GM12878 (cell line): Measurements from ENCODE around the gene NT5C1A. TPM values are rescaled to one million over a fixed set of nuclear protein-coding genes. Genes with fewer than 3 reads are reported as not detected.

Source experiments
- ATAC-seq: fragments of 200-7000 bp; cut with Tn5 transposase; 3 replicates; pipeline ENCODE4 v1.9.1; 2020; ENCODE audit warnings: mild to moderate bottlenecking, moderate library complexity
- BruUV-seq: library from RNA; stranded (reverse); fragments of 400-500 nt; replicated peaks from 2 replicates; lab custom pipeline; 2021; lab: Mats Ljungman, UMichigan
- CTCF ChIA-PET: fragments of 300-600 bp; sonication (Branson Sonifier 250); formaldehyde crosslinking; extraction: SDS; loops from one replicate; lab custom pipeline; 2021; ENCODE audit warnings: inconsistent platforms; lab: Yijun Ruan, JAX
- POLR2A ChIA-PET: fragments of 350-600 bp; formaldehyde crosslinking; extraction: SDS; loops from one replicate; lab custom pipeline; 2021; ENCODE audit warnings: inconsistent platforms; lab: Charles Lee
- RAD21 ChIA-PET: fragments of 300-600 bp; sonication (Branson Sonifier 250); formaldehyde crosslinking; loops from one replicate; lab custom pipeline; 2023; ENCODE audit warnings: antibody characterized with exemption; ENCODE audit not compliant: unreplicated experiment; lab: Charles Lee
- SMC1A ChIA-PET: fragments of 300-600 bp; sonication (Branson Sonifier 250); formaldehyde crosslinking; loops from one replicate; lab custom pipeline; 2023; ENCODE audit not compliant: unreplicated experiment, uncharacterized antibody; lab: Charles Lee
- DNase-seq: peaks from one replicate; pipeline ENCODE4 v3.0.0-alpha.2; 2011; ENCODE audit warnings: low read depth, low spot score
- FAIRE-seq: peaks from 3 replicates; lab custom pipeline; 2011; peaks lifted over from hg19 to GRCh38; lab: Jason Lieb, UNC
- H2AFZ ChIP-seq: 2 replicates; pipeline ENCODE4 v1.6.0; 2011; ENCODE audit warnings: low read depth, low read length, control low read depth; ENCODE audit not compliant: control insufficient read depth
- H3K27ac ChIP-seq: 2 replicates; pipeline ENCODE4 v1.5.1; 2011; ENCODE audit warnings: control low read depth; ENCODE audit not compliant: control insufficient read depth, insufficient read depth
- H3K27me3 ChIP-seq, 2 experiments: replicated peaks in 1 of 2; 2 replicates each; pipeline versions ENCODE4 v1.6.0 to v1.6.1; 2011; ENCODE audit warnings: low read length in 1 of 2; ENCODE audit not compliant: control insufficient read depth in 2 of 2, insufficient read depth in 2 of 2
- H3K36me3 ChIP-seq, 2 experiments: 2 replicates each; pipeline ENCODE4 v1.5.1; 2011; ENCODE audit warnings: low read length in 1 of 2; ENCODE audit not compliant: control insufficient read depth in 2 of 2, insufficient read depth in 2 of 2
- H3K4me1 ChIP-seq: 2 replicates; pipeline ENCODE4 v1.6.1; 2011; ENCODE audit warnings: mild to moderate bottlenecking, low read length, moderate library complexity, mixed read lengths; ENCODE audit not compliant: control insufficient read depth, insufficient read depth
- H3K4me2 ChIP-seq: 2 replicates; pipeline ENCODE4 v1.6.0; 2011; ENCODE audit warnings: control low read depth; ENCODE audit not compliant: control insufficient read depth, insufficient read depth
- H3K4me3 ChIP-seq: fragments of 200-600 bp; sonication (generic); 2 replicates; pipeline ENCODE4 v1.5.1; 2016
- H3K79me2 ChIP-seq: 2 replicates; pipeline ENCODE4 v1.6.0; 2011; ENCODE audit warnings: low read length; ENCODE audit not compliant: control insufficient read depth, insufficient read depth
- H3K9ac ChIP-seq: 2 replicates; pipeline ENCODE4 v1.8.0; 2011; ENCODE audit warnings: low read length, control low read depth, mixed read lengths; ENCODE audit not compliant: control insufficient read depth, insufficient read depth
- H3K9me3 ChIP-seq: replicated peaks from 3 replicates; pipeline ENCODE4 v1.5.1; 2011; ENCODE audit warnings: mild to moderate bottlenecking, low read length; ENCODE audit not compliant: control insufficient read depth, insufficient read depth
- H4K20me1 ChIP-seq: 2 replicates; pipeline ENCODE4 v1.6.0; 2011; ENCODE audit not compliant: control insufficient read depth, insufficient read depth
- BCLAF1 ChIP-seq: fragments of 450-650 bp; IDR thresholded peaks from 2 replicates; pipeline ENCODE4 v1.6.1; 2017; ENCODE audit warnings: antibody characterized with exemption, mild to moderate bottlenecking, moderate library complexity
- DPF2 ChIP-seq: fragments of 450-650 bp; IDR thresholded peaks from 2 replicates; pipeline ENCODE4 v1.6.1; 2017; ENCODE audit warnings: mild to moderate bottlenecking
- HCFC1 ChIP-seq: fragments of 150-350 bp; IDR thresholded peaks from 2 replicates; pipeline ENCODE4 v1.6.1; 2014; ENCODE audit warnings: low read length
- NR2C1 ChIP-seq: fragments of 450-650 bp; IDR thresholded peaks from 2 replicates; pipeline ENCODE4 v1.6.1; 2017; ENCODE audit warnings: antibody characterized with exemption, mild to moderate bottlenecking, moderate library complexity
- POLR2AphosphoS5 ChIP-seq: IDR thresholded peaks from 2 replicates; pipeline ENCODE4 v1.6.1; 2011; ENCODE audit warnings: mild to moderate bottlenecking, low read length, inconsistent platforms
- TBL1XR1 ChIP-seq: IDR thresholded peaks from 2 replicates; pipeline ENCODE4 v1.6.1; 2012; ENCODE audit warnings: low read depth, low read length, improper control_type of control experiment
- TCF12 ChIP-seq: IDR thresholded peaks from 2 replicates; pipeline ENCODE4 v1.6.1; 2011; ENCODE audit warnings: low read depth, mild to moderate bottlenecking, low read length
- WGBS: methylation state at CpG from one replicate; pipeline ENCODE4 v1.1.6; 2016; ENCODE audit warnings: low lambda C conversion rate; ENCODE audit not compliant: insufficient replicate concordance, insufficient coverage; ENCODE audit errors: missing lambda C conversion rate; 5-methylcytosine and 5-hydroxymethylcytosine counted together
- in situ Hi-C: fragments of 300-500 bp; cut with MboI; formaldehyde crosslinking; loops from 9 replicates; pipeline ENCODE4 v1.14.3; 2018; ENCODE audit warnings: mixed read lengths
- intact Hi-C: fragments of 100-400 bp; cut with micrococcal nuclease; formaldehyde crosslinking; loops from one replicate; pipeline ENCODE4 v1.14.2; 2022; ENCODE audit not compliant: unreplicated experiment
- polyA plus RNA-seq, 11 experiments: library from polyadenylated mRNA; depleted of rRNA in 4 of 11; unstranded in 6 of 11; stranded (reverse) in 5 of 11; fragments of >200 nt; fragmentation: Nextera tagmentation in 4 of 11; fragmentation: Illumina TruSeq in 1 of 11; extraction: Ambion mirVana in 4 of 11; extraction: Trizol in 1 of 11; gene quantifications; 1 replicate in 1 of 11; 2 replicates in 10 of 11; pipeline versions ENCODE4 v1.2.1 to v1.2.3, GENCODE V29; 2011 to 2016; ENCODE audit warnings: inconsistent platforms in 2 of 11, missing spikeins in 2 of 11, low read depth in 1 of 11
- total RNA-seq, 4 experiments: library from RNA; depleted of rRNA in 3 of 4; stranded (reverse); fragments of >200 nt in 3 of 4; fragmentation: Illumina TruSeq in 1 of 4; extraction: Trizol in 1 of 4; gene quantifications; 2 replicates each; pipeline versions ENCODE4 v1.2.1 to v1.2.3, GENCODE V29; 2013 to 2021

The NT5C1A gene
- total and polyA plus RNA-seq, 10 of the 15 experiments (the other 5 are each of a cell fraction or from before 2014, with no cell fraction given) = 0.05 to 0.77 (median 0.22) TPM; not detected in 1

GRCh38 chr1:39689214-39689613, 17.3 kb upstream of the NT5C1A start:
- BruUV-seq = no TSS peak

More at GRCh38 chr1:39689214-39689613, 17.3 kb upstream of the NT5C1A start:
- no peak for ATAC-seq
- no peak for DNase-seq
- FAIRE-seq = no peak
- Histone ChIP-seq H3K4me1 (peaks cover 4% of the 10 kb centered on the region; the same call in 1 of the 2 replicates), H3K27me3 (peaks cover 4% of the 10 kb centered on the region in 2 experiments), H3K27ac (no peak overlapping the region), H3K36me3 (no peaks in the 10 kb centered on the region), H3K4me3 (no peak overlapping the region), H3K79me2 (no peaks in the 10 kb centered on the region), H3K9ac (no peak overlapping the region), H3K9me3 (no peaks in the 10 kb centered on the region), H2AFZ (no peak overlapping the region)
- intact Hi-C loops = no loop called here
- WGBS = 23% methylated on average over 2 of the region's 2 CpGs
- SMC1A ChIA-PET = interaction anchor here (1.1 kb wide), 1 partner anchor 8 kb away, joined by 4 read pairs; no protein-coding TSS in a partner anchor
- TF ChIP-seq BCLAF1 (no peak), TBL1XR1 (no peak), NR2C1 (no peak), TCF12 (no peak), DPF2 (no peak), POLR2AphosphoS5 (no peak), HCFC1 (no peak)
- TF ChIP-seq, all 136 proteins: peak for 0
- CTCF ChIA-PET = interaction anchor here (2.3 kb wide), 1 partner anchor 16 kb away, joined by 8 read pairs; no protein-coding TSS in a partner anchor
- POLR2A ChIA-PET = no interaction called here
- in situ Hi-C loops = no loop called here
- RAD21 ChIA-PET = no interaction called here
- H4K20me1 ChIP-seq = no peaks in the 10 kb centered on the region
- H3K4me2 ChIP-seq = no peak overlapping the region
